ENCODE measurements around the gene TNNI2. TPM values are rescaled to one million over a fixed set of nuclear protein-coding genes. Genes with fewer than 3 reads are reported as not detected.

Gene TNNI2
- total RNA-seq, 1 experiment from 2014 or later = 7.8 TPM

DNA sequence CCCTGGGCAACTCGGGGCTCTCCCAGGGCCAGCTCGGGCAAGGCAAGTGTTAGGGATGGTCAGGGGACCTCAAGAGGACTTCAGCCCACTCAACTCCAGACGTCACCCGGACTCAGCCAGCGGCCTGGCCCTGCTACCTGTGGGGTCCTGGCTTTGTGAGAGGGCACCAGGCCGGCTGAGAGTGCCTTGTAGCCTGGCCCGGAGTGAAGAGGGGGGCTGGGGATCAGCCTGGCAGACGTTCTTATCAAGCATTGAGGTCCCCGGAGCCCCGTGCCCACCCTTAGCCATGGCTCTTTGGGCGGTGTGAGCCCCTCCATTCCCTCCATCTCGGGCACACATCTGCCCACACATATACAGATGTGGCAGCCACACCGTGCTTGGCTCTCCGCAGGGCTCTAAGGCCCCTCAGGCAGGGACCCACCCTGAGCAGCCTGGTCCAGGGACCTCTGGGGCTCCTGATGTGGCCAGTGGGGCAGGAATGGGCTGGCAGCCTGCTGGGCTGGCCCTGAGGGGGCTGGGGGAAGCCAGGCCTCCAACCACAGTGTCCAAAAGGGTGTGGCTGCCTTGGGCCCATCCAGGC lies 29.4 kb downstream of the TNNI2 start:
- Histone ChIP-seq H3K4me3 (no peak overlapping the region), H3K27ac (no peak overlapping the region), H4K20me1 (ENCODE audit: insufficient read depth) (no peaks in the 10 kb centered on the region), H3K27me3 (ENCODE audit: insufficient read depth, low read depth) (0 out of 2 replicates have a peak, but pooled peaks cover 11% of the 10 kb centered on the region), H2AFZ (no peak overlapping the region), H3K9me3 (ENCODE audit: insufficient read depth, low read depth) (no peaks in the 10 kb centered on the region), H3K4me1 (replicated peaks; ENCODE audit: insufficient read depth) (peaks cover 11% of the 10 kb centered on the region), H3K9me2 (ENCODE audit: insufficient read depth) (no peaks in the 10 kb centered on the region), H3F3A (ENCODE audit: insufficient read depth, low read depth) (no peaks in the 10 kb centered on the region), H3K79me2 (ENCODE audit: low read depth) (no peaks in the 10 kb centered on the region), H3K36me3 (ENCODE audit: low read depth) (no peaks in the 10 kb centered on the region), H3K4me2 (no peak overlapping the region)
- POLR2A ChIA-PET (ENCODE audit: unreplicated experiment) = no interaction called here
- CTCF ChIA-PET = no interaction called here
- TF ChIP-seq EZH2 (IDR thresholded peaks at IDR 0.05; ENCODE audit: low read depth) = no peak
- no peak for TF ChIP-seq CTCF (conservative IDR thresholded peaks at IDR 0.05)
- BruUV-seq (replicated peaks) = no TSS peak
- intact Hi-C loops (cut with micrococcal nuclease; ENCODE audit: unreplicated experiment) = no loop called here
- DNase-seq = no peak

DNA sequence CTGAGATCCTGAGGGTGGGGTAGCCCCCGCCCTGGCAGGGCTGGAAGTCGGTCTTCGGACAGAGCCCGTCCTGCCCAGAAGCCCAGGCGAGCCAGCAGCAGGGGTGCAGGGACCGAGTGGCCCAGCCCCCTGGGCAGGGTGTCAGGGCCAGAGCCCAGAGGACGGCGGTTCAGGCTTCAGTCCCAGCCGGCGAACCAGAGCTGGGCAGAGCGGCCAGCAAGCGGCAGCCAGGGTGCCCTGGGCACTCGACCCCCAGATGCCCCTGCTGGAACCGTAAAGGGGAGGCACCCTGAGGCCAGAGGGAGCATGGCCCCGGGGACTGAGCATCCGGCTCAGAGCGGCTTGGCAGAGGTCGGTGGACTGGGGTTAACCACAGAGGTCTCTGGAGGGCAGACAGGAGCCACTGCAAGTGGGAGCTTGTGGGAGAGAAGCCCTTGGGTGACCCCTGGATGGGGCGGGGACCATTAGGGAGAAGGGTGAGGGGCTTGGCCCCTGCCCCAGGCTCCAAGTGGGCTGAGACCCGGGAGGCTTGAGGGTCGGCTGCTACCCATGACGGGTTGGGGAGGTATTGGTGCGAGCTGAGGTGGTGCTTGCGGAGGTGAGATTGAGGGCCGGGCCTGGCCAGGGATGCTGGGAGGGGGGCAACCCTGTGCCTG lies 30.0 kb downstream of the TNNI2 start:
- Histone ChIP-seq H3K36me3 (ENCODE audit: low read depth) (no peaks in the 10 kb centered on the region), H3K9me3 (ENCODE audit: insufficient read depth, low read depth) (no peaks in the 10 kb centered on the region), H3K79me2 (ENCODE audit: low read depth) (no peaks in the 10 kb centered on the region), H3K4me1 (replicated peaks; ENCODE audit: insufficient read depth) (peaks cover 6% of the 10 kb centered on the region), H3K4me2 (no peak overlapping the region), H3K9me2 (ENCODE audit: insufficient read depth) (no peaks in the 10 kb centered on the region), H3K27me3 (ENCODE audit: insufficient read depth, low read depth) (0 out of 2 replicates have a peak, but pooled peaks cover 11% of the 10 kb centered on the region), H2AFZ (no peak overlapping the region), H4K20me1 (ENCODE audit: insufficient read depth) (no peaks in the 10 kb centered on the region), H3K27ac (no peak overlapping the region), H3F3A (ENCODE audit: insufficient read depth, low read depth) (no peaks in the 10 kb centered on the region), H3K4me3 (no peak overlapping the region)
- BruUV-seq (replicated peaks) = no TSS peak
- intact Hi-C loops (cut with micrococcal nuclease; ENCODE audit: unreplicated experiment) = no loop called here
- no peak for DNase-seq
- POLR2A ChIA-PET (ENCODE audit: unreplicated experiment) = no interaction called here
- TF ChIP-seq CTCF (conservative IDR thresholded peaks at IDR 0.05) (no peak), EZH2 (IDR thresholded peaks at IDR 0.05; ENCODE audit: low read depth) (no peak)
- CTCF ChIA-PET = no interaction called here

GRCh38 chr11:1869427-1870325 lies 30.9 kb downstream of the TNNI2 start:
- Histone ChIP-seq H3K9me2 (ENCODE audit: insufficient read depth) (no peaks in the 10 kb centered on the region), H3K4me3 (no peak overlapping the region), H4K20me1 (ENCODE audit: insufficient read depth) (no peaks in the 10 kb centered on the region), H3K79me2 (ENCODE audit: low read depth) (no peaks in the 10 kb centered on the region), H3K27me3 (ENCODE audit: insufficient read depth, low read depth) (0 out of 2 replicates have a peak, but pooled peaks cover 11% of the 10 kb centered on the region), H3K9me3 (ENCODE audit: insufficient read depth, low read depth) (no peaks in the 10 kb centered on the region), H3F3A (ENCODE audit: insufficient read depth, low read depth) (no peaks in the 10 kb centered on the region), H2AFZ (no peak overlapping the region), H3K27ac (no peak overlapping the region), H3K36me3 (ENCODE audit: low read depth) (no peaks in the 10 kb centered on the region), H3K4me1 (replicated peaks; ENCODE audit: insufficient read depth) (no peaks in the 10 kb centered on the region), H3K4me2 (no peak overlapping the region)
- ChIA-PET CTCF (no interaction called here), POLR2A (ENCODE audit: unreplicated experiment) (no interaction called here)
- TF ChIP-seq CTCF (conservative IDR thresholded peaks at IDR 0.05) (0 out of 2 replicates have a peak, but pooled peaks have one; percentile 20), EZH2 (IDR thresholded peaks at IDR 0.05; ENCODE audit: low read depth) (no peak)
- no peak for DNase-seq
- intact Hi-C loops (cut with micrococcal nuclease; ENCODE audit: unreplicated experiment) = no loop called here
- no TSS peak for BruUV-seq (replicated peaks)

Measured in PC-9 (cell line).